Stimulated activated naive CD4-positive, alpha-beta T cell treated with Interleukin-2 at 50 U/mL for 16 hours (primary cell): Measurements from ENCODE around the gene TMEM119.
"Not testable (repeated sequence)": the region's sequence is repeated elsewhere in the genome, so short reads cannot be mapped to it uniquely, and the experiment has no call there.

Source experiments
- DNase-seq: peaks from one replicate; lab custom pipeline; 2025; lab: John Stamatoyannopoulos, UW

The TMEM119 gene

DNA sequence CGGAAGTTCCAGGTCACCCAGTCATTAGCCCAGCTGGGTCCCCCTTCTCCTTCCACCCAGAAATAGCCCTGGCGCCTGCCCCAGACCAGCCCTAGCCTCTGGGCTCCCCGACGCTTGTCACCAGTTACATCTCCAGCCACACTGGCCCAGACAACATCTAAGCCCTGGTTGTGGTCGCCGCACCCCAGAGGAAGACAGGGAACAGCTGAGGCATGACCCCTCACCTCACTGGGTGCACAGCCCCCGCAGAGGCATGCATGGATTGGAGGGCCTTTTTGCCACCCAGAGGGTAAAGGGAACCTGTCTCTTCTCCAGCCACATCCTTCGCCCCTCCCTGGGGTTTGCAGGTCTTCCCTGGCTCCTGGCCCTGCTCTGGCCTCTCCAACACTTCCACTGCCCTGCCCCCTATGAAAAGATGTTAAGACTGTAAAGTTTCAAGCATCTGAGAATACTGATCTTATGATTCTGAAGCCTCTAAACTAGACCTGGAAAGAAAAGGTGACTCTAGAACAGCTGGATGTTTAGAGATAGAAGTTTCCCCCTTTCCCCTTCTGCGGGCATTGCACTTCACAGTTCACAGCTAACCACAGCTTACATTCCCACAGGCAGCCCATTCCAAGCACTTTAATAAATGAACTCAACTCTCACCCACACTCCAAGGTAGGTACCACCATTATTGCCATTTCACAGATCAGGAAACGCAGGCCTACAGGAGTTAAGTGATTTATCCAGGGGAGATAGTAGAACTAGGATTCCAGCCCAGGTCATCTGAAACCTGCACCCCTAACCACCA lies 14.7 kb downstream of the TMEM119 start:
- no peak for DNase-seq

- DNase-seq = no peak
Observed at GRCh38 chr12:108582509-108582908, 15.4 kb downstream of the TMEM119 start.

GRCh38 chr12:108581311-108582227 lies 16.3 kb downstream of the TMEM119 start:
- DNase-seq = no peak

DNA sequence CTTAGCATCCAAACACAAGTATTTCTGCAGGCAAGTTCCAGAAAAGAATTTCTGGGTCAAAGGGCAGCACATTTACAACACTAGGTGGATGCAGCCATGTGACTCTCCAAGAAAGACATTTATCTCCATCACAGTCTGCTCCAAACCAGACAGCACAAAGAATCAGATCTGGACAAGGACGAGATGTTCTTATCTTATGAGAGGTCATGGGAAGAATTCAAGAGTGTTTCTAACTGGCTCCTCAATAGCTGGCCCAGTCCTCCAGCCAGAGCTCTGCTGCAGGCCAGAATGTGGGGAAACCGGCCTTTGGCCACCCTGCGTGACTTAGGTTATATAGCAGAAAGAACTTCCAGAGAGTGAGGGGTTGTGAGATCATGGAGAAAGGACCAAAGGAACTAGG lies 17.4 kb downstream of the TMEM119 start:
- no peak for DNase-seq

DNA sequence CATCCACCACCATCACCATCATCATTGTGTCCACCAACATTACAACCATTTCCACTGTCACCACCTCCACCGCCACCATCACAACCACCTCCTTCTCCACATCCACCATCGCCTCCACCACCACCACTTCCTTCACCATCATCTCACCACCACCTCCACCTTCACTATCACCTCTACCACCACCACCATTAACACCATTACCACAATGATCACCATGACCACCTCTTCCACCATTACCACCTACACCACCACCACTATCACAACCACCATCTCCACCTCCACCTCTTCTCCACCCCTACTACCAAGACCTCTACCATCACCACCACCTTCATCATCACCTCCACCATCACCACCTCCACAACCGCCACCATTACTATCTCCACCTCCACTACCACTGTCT lies 19.1 kb downstream of the TMEM119 start:
- DNase-seq = no peak

- no peak for DNase-seq
Observed at GRCh38 chr12:108578264-108578663, 19.6 kb downstream of the TMEM119 start.

- no peak for DNase-seq
Observed at GRCh38 chr12:108577458-108577857, 20.4 kb downstream of the TMEM119 start.

DNA sequence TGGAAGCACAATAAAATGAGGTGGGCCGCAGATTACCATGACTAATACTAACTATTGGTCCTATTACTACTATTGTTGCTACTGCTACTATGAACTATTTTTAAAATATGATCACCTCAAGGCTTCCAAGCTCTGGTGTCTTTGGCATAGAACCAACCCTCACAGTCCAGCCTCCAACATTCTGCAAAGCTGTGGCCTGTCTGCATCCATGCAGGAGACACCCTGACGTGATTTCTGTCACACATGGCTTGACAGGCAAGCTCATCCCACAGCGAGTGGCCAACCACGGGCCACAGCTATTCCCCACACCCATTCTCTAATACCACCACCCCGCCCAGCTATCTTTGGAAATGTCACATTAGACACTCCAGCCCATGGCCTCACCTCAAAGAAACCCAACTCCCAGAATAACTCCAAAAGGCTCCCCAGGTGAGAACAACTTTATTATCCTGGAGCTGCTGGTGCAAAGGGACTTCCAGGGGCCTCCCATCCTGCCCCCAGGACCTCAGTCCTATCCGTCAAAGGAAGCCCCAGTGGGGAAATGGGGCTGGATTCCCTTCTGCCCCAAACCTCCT lies 21.1 kb downstream of the TMEM119 start:
- DNase-seq = no peak

DNA sequence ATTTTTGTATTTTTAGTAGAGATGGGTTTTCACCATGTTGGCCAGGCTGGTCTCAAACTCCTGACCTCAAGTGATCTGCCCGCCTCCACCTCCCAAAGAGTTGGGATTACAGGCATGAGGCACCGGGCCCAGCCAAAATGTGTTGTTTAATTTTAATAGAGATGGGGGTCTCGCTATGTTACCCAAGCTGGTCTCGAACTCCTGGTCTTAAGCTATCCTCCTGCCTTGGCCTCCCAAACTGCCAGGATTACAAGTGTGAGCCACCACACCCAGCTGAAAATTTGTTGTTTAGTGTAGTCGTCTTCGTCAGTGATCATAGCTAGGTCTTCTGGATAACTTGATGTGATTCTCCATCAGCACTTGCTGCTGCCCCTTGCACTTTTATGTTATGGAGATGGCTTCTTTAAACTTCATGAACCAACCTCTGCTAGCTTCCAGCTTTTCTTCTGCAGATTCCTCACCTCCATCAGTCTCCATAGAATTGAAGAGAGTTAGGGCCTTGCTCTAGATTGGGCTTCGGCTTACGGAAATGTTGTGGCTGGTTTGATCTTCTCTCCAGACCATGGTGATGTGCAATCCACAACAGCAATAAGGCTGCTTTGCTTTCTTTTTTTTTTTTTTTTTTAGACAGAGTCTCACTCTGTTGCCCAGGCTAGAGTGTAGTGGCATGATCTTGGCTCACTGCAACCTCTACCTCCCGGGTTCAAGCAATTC lies 22.5 kb downstream of the TMEM119 start:
- DNase-seq = no peak

GRCh38 chr12:108574276-108574675 lies 23.6 kb downstream of the TMEM119 start:
- not testable (repeated sequence) for DNase-seq

DNA sequence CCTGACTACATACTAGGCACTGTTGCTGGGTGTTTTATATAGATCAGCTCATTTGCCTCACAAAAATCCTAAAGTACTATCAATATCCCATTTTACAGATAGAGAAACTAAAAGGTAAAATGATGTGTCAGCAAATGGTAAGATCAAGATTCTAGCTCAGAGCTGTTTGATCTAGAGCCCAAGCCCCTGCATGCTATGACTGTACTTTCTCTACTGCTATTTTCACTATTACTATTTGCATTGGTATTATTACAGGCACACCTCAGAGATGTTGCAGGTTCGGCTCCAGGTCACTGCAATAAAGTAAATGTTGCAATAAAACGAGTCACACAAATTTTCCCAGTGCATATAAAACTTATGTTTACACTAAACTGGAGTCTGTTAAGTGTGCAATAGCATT lies 24.6 kb downstream of the TMEM119 start:
- no peak for DNase-seq

- no peak for DNase-seq
Observed at GRCh38 chr12:108572166-108572790, 25.6 kb downstream of the TMEM119 start.

DNA sequence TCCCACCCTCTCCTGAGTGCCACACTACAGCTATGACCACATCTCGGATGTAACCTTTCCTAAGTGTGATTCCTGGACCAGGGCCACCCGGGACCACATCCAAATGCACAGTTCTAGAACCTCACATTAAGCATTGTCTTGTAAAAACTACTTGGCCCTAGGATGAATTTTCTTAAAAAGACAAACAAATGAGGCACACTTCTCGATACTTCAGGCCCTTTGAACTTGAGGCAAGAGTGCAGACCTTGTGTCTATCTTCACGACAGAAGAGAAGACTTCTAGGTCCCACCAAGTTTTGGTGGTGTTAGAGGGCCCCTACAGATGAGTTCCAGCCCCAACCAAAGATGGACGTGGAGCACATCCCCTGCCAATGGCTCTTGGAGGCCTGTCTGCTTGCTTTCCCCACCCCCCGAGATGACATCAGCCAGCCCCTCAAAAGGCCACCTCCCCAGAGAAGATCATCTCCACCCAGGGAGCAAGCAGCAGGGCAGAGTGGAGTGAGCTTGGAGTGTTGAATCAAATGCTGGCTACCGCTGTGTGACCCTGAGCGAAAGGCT lies 26.2 kb downstream of the TMEM119 start:
- no peak for DNase-seq

- no peak for DNase-seq
Observed at GRCh38 chr12:108570743-108571608, 26.9 kb downstream of the TMEM119 start.

DNA sequence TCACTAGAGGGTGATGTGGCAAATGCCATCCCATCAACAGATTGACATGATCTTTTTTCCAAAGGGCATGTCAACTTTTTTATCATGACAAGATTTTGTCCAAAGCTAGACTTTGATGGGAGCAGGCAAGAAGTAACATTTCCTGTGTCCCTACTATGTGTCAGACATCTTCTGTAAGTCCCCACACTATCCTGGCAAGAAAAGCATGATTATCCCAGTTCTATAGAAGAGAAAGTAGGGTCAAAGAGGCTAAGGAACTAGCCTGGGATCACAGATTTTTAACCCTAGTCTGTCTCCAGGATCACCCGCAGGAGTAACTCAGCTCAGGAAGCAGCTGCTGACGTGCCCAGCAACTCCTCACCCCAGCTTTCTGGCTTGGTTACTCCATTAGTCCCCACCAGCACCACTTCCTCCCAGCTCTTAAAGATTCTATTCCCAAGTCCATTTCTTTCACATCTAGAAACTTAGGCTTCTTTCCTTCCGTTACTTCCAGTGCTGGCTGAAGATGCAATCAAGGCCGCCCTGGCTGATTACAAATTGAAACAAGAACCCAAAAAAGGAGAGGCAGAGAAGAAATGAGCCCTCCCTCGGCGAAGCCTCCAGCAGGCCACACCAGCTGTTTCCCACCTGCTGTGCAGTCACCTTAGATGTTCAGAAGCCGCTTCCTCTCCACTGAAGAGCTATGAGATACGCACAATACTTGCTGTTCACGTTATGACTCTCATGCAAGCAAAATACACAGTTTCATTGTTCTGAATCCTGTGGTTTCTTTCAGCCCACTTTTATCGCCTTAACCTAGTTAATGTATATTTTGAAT lies 29.3 kb downstream of the TMEM119 start:
- DNase-seq = peak; percentile 72

GRCh38 chr12:108567406-108568337 lies 30.2 kb downstream of the TMEM119 start:
- no peak for DNase-seq

DNA sequence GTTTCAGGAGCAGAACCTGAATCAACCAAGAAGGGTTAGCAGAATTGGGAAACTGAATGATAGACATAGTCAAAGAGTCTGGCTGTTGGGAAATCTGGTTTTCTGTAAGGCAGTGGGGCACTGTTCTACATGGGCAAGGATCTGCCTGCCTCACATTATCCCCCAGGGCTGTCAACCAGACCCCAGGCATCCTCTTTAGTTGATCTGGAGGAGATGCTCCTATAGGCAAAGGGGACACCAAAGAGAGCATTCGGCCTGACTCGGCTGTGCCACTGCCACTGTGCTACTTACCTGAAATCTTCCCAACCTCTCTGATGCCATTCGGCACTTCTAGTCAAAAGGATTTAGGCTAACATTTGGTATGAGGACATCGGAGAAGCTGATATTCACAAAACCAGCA lies 31.4 kb downstream of the TMEM119 start:
- DNase-seq = no peak

DNA sequence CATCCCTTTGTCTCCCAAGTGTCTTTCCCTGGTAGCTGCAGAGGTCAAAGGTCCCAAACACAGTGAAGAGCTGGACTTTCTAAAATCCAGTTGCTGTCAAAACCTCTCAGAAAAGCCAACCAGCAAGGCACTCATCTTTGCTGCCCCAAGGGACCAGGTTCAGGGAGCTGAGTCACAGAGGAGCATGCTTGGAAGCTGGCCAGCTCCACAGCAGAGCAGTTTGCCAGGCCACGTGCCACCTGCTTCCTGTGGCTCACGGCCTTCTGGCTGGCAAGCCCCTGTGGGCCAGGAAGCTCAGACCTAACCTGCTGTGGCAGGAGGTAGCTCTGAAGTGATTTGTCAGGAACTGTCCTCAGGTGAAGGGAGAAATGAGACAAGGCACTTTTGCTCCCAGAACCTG lies 31.9 kb downstream of the TMEM119 start:
- peak; percentile 42 for DNase-seq
